Testis (tissue), 2 donors: ENCODE data around the gene CST6.

ENCODE experiments used
- CTCF ChIP-seq, 3 experiments: fragments of 450-650 bp in 2 of 3; fragments of 200-600 bp in 1 of 3; sonication (generic) in 1 of 3; IDR thresholded peaks; one replicate each; pipeline ENCODE4 v1.5.1; 2016 to 2019; ENCODE audit warnings: antibody characterized with exemption in 3 of 3, mild to moderate bottlenecking in 2 of 3, moderate library complexity in 1 of 3
- POLR2A ChIP-seq: fragments of 450-650 bp; IDR thresholded peaks from one replicate; pipeline ENCODE4 v1.6.1; 2017; ENCODE audit warnings: antibody characterized with exemption, mild to moderate bottlenecking, moderate library complexity

- no peak for TF ChIP-seq CTCF (IDR thresholded peaks at IDR 0.05)
- no peak for TF ChIP-seq POLR2A
Observed at GRCh38 chr11:66051371-66051765, 39.6 kb downstream of the CST6 start.
